ENCODE results near the gene KLC1. TPM values are rescaled to one million over a fixed set of nuclear protein-coding genes. Genes with fewer than 3 reads are reported as not detected.

KLC1 gene
- total and polyA plus RNA-seq, 2 donors (not counting 1 experiment from before 2014, with no cell fraction given), result 102 to 243 TPM

DNA sequence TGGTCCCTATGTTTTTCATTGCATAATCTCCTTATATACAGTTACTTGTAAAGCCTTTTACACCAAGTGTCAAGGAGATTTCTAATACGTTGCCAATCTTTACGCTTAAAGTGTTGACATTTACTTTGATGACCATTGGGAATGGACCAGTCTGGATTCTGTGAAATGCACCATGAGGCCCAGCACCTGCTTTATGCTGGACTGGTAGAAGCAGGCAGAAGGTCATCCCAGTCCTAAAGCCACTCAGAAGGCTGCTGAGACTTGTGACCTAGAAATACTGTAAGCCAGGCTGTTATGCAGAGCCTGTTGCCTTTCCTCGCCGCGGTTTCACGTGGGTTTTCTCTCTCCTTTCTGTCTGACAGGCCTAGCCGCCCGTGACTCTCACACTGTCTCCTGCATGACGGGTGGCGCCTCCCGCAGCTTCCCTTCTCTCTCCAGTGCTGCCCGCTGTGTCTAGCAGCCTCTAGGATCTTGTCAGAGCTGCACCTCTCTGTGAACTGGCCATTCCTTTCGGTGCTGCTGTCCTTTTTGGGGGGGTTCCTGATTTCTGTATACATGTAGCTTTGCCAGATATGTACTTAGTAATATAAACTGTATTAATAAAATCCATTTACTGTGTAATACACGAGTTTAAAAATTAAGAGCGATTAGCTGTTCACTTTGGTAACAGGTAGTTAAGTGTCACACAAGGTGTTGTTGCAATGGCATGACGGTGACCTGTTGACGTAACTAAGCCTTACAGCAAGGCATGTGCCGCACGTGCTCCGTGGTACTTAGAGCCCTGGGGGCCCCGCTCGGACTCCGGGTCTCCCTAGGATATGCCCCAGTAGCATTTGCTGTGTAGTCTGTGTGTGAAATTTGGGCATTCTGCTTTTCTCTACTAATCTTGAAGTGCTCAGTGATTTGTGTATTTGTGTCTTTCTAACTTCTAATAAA, 56.5 kb downstream of the KLC1 start:
- no peak overlapping the region for H3K27ac ChIP-seq (ENCODE audit: low read length in 2 of 2)
- no peak for ATAC-seq (ENCODE audit: low read depth)
- Mint-ChIP-seq H3K27ac (no peak overlapping the region), H3K4me3 (no peak overlapping the region), H3K27me3 (no peaks in the 10 kb centered on the region), H3K9me3 (ENCODE audit: insufficient read depth) (no peaks in the 10 kb centered on the region), H3K4me1 (peaks cover 21% of the 10 kb centered on the region)
- H3K4me3 ChIP-seq (ENCODE audit: control extremely low read depth in 1 of 5, extremely low read depth in 1 of 5, insufficient read depth in 1 of 5, low read depth in 2 of 5, low read length in 4 of 5), result no peak overlapping the region
- peaks cover 43% of the 10 kb centered on the region for H3K79me2 ChIP-seq (ENCODE audit: control insufficient read depth, insufficient read depth, low read length)
- no peak overlapping the region for H2AFZ ChIP-seq (ENCODE audit: insufficient read depth, low read depth, low read length, poor library complexity, severe bottlenecking)
- peaks cover 19% of the 10 kb centered on the region for H4K20me1 ChIP-seq (ENCODE audit: control insufficient read depth, insufficient read depth, low read length, poor library complexity, severe bottlenecking)
- H3K9ac ChIP-seq (ENCODE audit: low read length), result no peak overlapping the region
- WGBS (ENCODE audit: insufficient coverage), result 94% methylated on average over 15 of the region's 23 CpGs
- H3K9me3 ChIP-seq (ENCODE audit: control extremely low read depth in 1 of 3, control insufficient read depth in 2 of 3, insufficient read depth in 1 of 3, low read length in 2 of 3), result no peaks in the 10 kb centered on the region
- no peak for TF ChIP-seq EZH2 (IDR thresholded peaks at IDR 0.05; ENCODE audit: borderline replicate concordance, insufficient read depth, low read depth, low read length, poor library complexity, severe bottlenecking)
- TF ChIP-seq, protein P1, sequence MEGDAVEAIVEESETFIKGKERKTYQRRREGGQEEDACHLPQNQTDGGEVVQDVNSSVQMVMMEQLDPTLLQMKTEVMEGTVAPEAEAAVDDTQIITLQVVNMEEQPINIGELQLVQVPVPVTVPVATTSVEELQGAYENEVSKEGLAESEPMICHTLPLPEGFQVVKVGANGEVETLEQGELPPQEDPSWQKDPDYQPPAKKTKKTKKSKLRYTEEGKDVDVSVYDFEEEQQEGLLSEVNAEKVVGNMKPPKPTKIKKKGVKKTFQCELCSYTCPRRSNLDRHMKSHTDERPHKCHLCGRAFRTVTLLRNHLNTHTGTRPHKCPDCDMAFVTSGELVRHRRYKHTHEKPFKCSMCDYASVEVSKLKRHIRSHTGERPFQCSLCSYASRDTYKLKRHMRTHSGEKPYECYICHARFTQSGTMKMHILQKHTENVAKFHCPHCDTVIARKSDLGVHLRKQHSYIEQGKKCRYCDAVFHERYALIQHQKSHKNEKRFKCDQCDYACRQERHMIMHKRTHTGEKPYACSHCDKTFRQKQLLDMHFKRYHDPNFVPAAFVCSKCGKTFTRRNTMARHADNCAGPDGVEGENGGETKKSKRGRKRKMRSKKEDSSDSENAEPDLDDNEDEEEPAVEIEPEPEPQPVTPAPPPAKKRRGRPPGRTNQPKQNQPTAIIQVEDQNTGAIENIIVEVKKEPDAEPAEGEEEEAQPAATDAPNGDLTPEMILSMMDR (IDR thresholded peaks at IDR 0.05), result no peak
- H3K36me3 ChIP-seq (replicated peaks in 1 of 2; ENCODE audit: control extremely low read depth in 1 of 2, control insufficient read depth in 1 of 2, extremely low read depth in 1 of 2, insufficient read depth in 2 of 2, low read length in 1 of 2), result peaks cover 6 to 69% of the 10 kb centered on the region in 2 experiments
- intact Hi-C loops (cut with micrococcal nuclease), result no loop called here
- no peak overlapping the region for H3K4me2 ChIP-seq (replicated peaks; ENCODE audit: low read depth, low read length, poor library complexity, severe bottlenecking)
- ChIA-PET POLR2A (no interaction called here), CTCF (no interaction called here)
- no peak for DNase-seq
- peaks cover 22 to 24% of the 10 kb centered on the region in 2 donors for H3K4me1 ChIP-seq (ENCODE audit: control insufficient read depth in 2 of 2, insufficient read depth in 2 of 2, low read length in 2 of 2)
- H3K27me3 ChIP-seq (replicated peaks in 1 of 4; ENCODE audit: control extremely low read depth in 1 of 4, control insufficient read depth in 3 of 4, insufficient read depth in 4 of 4, low read length in 3 of 4), result no peaks in the 10 kb centered on the region

Data from B cell (primary cell).